Gastroesophageal sphincter (tissue), 3 donors: ENCODE measurements around the gene LSS.

Experiments used
- CTCF ChIP-seq, 4 experiments: fragments of 200-600 bp in 2 of 4; fragments of 450-650 bp in 2 of 4; sonication (generic) in 1 of 4; IDR thresholded peaks; one replicate each; pipeline ENCODE4 v1.5.1; 2017 to 2019; ENCODE audit warnings: antibody characterized with exemption in 4 of 4, mild to moderate bottlenecking in 2 of 4, moderate library complexity in 2 of 4
- EP300 ChIP-seq: sonication (generic); formaldehyde crosslinking; IDR thresholded peaks from one replicate; pipeline ENCODE4 v1.6.1; 2017; ENCODE audit warnings: antibody characterized with exemption, mild to moderate bottlenecking
- POLR2A ChIP-seq, 2 donors: fragments of 450-650 bp; IDR thresholded peaks; one replicate each; pipeline ENCODE4 v1.6.1; 2017; ENCODE audit warnings: antibody characterized with exemption in 2 of 2, mild to moderate bottlenecking in 2 of 2, moderate library complexity in 1 of 2
- POLR2AphosphoS5 ChIP-seq: sonication (generic); formaldehyde crosslinking; IDR thresholded peaks from one replicate; pipeline ENCODE4 v1.6.1; 2017; ENCODE audit warnings: antibody characterized with exemption

- TF ChIP-seq CTCF (IDR thresholded peaks at IDR 0.05) (no peak), POLR2AphosphoS5 (no peak), POLR2A (IDR thresholded peaks at IDR 0.05) (no peak), EP300 (no peak)
Observed at GRCh38 chr21:46252840-46253239, 24.3 kb upstream of the LSS start.
